HG03571 (cell line): ENCODE measurements around the gene ILF2.

ENCODE experiments used
- ATAC-seq: cut with Tn5 transposase; IDR thresholded peaks from one replicate; pipeline ENCODE4 v1.9.1; 2021; ENCODE audit not compliant: unreplicated experiment

Gene ILF2

DNA sequence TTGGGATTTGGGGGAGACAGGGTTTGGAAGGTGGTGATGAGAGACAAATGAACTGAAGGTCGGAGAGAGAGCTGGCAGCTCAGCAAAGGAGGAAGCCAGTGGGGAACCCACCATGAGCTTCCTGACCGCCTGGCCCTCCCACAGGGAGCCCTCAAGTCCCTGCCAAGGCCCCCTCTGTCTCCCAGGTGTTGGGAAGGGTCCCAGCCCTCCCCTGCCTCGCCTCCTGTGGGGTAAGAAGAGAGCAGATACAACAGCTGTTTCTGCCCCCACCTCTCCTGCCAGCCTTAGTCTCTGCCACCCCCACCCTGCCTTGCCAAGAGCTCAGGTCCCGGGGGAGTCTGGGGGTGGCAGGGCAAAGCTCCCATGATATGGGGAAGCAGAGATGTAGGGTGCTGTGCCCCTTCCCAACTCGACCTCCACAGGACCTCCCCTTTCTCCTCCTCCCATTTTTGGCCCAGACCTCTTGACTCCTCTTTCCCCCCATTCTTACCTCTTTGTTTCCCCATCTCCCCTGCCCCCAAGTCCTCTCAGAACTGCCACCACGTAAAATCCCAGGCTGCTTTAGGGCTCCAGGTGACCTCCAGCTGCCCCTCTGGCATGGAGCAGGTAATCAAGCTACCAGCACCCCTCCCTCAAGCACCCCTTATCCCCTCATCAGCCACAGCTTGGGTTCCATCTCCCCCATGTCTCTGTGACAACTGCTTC lies 42.0 kb downstream of the ILF2 start:
- no peak for ATAC-seq

DNA sequence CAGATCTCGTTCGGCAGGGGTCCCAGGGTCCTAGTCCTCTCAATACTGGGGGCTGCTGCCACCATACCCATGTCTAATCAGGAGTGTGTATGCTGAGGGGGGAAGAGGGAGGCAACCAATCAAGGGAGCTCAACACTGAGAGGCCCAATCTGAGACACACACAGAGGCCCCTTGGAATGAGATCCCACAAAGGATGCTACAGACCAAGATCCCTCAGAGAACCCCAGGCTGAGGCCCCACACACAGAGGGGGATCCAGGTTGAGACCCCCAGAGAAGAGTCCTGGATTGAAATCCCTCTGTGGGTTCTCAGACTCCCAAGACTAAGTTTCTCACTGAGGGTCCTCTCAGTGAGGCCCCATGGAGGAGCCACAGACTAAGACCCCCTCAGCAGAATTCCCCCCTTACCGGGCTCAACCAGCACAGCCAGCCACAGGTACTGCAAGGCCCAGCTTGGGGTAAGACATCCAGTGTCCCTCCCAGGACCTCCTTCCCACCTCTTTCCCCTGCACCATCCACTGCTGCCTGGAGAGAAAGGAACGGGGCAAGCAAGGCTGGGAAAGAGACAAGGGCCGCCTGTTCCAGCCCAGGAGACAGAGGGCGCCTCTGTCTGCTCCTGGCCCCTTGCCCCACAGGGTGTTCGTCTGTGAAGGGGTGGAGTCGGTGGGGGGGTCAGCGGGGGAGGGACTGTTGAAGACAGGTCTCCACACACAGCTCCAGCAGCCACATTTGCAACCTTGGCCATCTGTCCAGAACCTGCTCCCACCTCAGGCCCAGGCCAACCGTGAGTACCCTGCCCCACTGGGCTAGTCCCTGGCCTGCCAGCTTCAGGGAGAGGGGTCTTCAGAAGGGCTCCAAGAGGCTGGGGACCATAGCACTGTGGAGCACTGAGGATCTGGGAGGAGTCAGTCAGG lies 42.8 kb downstream of the ILF2 start, which contains the start of gene S100A1:
Gene S100A1 (plus strand): TSS at position 720 of the 912 bp plus-strand sequence. CDS start 2,088 bp downstream, outside the sequence.
- no peak for ATAC-seq

DNA sequence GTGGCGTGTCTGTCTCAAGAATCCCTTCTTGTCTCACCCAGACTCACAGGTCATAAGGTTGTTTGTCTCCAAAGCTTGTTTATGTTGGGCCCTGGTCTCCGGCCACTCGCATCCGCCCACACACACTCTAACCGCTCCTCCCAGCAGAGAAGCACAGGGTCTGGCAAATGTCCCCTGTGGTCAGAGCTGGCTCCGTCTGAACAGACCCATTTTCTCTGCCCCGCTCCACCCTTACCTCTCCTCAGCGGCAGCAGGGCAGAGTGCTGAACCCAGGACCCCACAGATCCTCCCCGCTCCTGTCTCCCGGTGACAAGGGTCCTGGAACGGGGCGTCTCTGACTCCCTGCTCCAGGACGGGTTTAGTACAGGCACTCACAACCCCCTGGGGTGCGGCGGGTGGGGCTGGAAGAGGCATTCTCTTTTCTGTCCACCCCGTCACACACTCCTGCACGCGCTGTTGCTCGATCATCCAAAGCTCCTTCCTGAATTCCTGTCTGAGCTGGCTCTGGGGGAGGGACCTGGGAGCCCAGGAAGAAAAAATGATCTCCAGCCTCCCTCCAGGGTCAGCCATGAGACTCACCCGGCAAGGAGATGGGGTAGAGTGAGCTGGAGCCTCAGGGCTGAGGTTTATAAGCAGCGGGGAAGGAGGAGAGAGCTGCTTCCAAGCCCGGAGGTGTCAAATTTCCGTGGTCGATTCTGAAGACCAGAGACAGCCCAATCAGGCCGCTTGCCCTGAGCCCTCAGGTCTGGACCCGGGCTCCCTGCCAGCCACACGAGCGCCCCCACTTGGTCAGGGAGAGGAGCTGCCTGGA lies 43.7 kb downstream of the ILF2 start, which contains the start of gene S100A13:
Gene S100A13 (minus strand): TSS at position 602 of the 811 bp plus-strand sequence. CDS start 1,033 bp downstream, outside the sequence.
- no peak for ATAC-seq

DNA sequence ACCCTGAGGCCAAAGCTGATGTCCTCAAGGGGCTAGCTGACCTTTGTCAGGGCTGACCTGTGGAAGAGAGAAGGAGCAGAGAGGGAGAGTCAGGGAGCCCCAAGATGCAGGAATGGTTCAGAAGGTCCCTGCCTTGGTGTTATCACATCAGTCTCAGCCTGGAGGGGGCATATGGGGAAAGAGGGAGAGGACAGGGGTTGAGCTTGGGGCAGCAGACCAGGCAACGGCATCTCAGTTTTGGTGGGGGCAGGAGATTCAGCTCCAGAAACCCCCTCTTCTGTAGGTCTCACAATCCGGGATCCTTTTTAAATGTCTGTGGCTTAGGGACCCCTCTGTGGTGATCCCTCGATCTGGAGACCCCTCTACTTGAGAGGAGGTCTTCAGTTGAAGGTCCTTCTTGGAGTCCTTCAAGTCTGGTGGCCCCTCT lies 44.3 kb downstream of the ILF2 start:
- no peak for ATAC-seq

DNA sequence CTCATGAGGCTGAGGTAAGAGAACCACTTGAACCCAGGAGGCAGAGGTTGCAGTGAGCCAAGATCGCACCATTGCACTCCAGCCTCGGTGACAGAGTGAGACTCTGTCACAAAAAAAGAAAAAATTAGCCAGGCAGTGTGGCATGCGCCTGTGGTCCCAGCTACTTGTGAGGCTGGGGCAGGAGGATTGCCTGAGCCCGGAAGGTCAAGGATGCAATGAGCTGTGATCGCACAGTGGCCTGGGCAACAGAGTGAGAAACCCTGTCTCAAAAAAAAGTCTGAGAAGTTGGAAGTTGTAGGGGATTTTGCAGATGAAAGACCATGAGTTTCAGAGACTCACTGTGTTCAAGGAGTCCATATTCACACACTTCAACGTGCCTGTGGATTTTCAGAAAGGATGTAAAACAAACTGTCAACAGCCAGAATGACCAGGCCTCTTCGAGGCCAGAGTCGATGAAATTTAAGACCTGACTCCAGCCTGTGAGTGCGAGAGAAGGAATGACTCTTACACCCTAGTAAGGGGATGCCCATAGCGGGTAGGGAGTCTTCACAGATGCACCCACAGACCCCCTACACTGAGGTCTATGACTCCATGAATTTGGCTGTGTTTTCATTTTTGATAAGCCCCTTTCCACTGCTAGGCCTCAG lies 45.7 kb downstream of the ILF2 start:
- no peak for ATAC-seq

DNA sequence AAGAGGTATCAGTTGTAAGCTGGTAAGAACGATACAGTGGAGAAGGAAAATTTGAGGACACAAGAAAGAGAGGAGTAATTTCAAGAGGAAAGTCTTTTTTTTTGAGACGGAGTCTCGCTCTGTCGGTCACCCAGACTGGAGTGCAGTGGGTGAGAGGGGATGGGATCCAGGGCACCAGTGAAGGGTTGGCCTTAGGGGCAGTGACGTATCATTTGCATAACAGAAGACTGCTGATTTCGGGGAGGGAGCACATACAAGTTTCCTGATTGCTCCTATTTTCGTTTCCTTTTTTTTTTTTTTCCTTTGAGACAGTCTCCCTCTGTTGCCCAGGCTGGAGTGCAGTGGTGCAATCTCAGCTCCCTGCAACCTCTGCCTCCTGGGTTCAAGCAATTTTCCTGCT lies 47.7 kb downstream of the ILF2 start:
- no peak for ATAC-seq

DNA sequence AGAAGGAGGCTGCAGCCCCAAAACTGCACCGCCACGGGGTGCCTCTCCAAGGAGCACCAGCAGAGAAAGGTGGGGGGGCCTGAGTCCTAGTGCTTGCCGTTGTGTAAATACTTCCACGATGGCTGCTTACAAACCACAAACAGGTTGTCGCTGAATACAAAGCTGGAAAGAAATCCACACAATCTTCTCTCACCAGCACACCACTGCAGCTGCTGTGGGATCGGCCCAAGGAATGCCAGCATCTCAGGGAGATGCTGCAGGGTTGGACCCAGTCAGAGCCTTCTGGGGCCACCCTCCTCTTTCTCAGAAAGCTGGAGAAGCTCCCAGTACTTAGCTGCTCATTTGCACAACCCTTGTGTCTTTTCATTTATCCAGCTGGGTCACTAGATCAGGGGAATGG lies 51.6 kb downstream of the ILF2 start:
- ATAC-seq, result no peak

DNA sequence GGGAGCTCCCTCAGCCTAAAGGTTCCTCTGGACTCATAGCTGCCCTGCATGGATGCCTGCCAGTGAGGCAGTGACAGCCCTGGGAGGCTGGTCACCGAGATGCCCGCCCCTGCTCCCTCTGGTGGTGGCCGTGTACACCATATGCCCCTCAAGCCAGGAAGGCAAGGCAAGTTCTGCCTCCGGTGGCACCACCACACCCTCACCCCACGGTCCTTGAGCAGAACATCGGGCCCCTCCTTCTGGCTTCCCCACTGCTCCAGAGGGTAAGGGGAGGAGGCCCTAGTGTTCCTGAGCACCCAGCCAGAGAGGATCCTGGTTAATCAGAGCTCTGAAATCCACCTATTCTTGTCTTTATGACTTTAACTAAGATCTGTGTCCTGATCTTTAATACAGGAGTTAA lies 53.1 kb downstream of the ILF2 start:
- ATAC-seq, result no peak

DNA sequence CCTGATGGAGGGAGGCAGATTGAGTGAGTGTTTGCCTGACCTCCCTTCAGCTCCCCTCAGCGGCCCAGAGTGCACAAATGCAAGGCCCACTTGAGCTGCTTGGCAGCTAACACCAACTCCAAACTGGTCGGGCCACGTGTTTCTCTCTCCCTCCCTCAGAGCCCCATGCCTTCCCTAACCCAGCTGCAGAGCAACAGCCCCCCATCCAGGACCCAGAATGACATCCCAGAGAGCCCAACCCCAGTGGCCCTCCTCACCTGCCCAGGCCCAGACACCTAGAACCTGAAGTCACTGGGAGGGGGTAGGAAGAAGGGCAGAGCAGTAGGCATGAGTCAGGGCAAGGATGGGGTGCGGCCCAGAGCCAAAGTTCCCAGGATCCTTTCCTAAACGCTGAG lies 53.9 kb downstream of the ILF2 start:
- no peak for ATAC-seq

DNA sequence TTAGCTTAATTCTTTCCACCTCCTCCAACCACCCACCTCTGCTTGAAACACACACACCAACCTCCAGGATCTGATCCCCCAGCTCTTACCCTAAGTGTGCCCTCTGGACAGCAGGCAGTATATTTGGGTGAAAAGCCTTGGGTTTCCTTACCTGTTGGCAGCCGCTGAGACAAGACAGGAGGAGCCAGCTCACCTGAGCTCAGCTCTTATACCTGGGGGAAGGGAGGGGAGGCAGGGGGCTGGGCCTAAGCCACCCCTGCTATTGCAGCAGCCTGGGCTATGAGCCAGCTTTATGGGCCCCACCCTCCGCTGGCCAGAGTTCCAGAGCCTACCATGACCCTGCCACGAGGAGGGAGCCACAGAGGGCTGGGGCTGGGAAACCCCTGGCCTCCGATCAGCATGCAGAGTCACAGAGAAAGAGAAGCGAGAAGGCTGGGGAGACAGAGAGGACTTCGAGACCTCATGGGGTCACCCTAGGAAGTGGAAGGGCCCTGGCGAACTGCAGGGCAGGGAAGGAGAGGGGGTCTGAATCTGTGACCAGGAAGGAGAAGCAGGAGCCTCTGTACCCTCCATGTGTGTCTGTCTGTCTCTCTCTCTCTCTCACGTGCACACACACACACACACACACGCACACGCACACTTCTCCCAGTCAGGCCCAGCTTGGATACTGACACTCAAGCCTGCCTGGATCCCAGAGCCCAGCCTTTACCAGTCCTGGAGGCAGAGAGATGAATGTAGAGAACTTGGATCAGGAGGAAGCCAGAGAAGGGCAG lies 54.5 kb downstream of the ILF2 start, which contains the start of gene S100A14:
Gene S100A14 (minus strand): TSS at position 182 of the 773 bp plus-strand sequence. CDS start 467 bp downstream, outside the sequence.
- ATAC-seq, result no peak

DNA sequence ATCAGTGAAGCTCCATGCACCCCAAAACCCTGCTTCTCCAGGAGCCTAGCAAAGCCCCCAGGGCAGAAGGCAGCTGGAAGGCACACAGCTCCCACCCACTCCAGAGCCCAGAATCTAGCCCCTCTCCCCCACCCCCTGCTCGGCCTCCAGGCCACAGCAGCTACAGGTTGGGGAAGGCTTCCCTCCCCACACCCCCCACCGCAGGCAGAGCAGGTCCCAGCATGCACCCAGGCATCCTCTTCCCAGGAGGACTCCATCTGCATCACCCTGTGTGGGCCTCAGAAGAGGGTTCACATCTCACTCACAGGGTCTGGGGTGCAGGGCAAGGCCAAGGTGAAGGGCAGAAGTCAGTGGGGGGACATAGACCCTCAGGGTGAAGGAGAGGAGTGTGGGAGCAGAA lies 55.4 kb downstream of the ILF2 start:
- no peak for ATAC-seq

DNA sequence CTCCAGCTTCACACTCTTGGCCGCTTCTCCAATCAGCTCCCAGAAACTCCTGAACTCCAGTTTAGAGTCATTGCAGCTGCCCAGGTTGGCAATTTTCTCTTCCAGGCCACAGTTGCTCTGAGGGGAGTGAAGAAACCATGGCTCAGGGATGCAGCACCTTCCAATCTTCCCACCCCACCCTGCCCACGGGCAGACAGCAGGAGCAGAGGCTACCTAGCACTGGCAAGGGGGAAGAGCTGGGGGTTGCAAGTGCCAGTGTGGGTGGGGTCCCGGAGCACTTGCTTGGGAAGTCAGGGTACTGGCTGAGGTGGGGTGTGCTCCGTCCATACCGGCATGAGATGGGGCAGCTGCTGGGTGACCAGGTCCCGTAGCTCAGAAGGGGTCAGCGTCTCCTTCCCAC lies 55.9 kb downstream of the ILF2 start:
- ATAC-seq, result no peak

DNA sequence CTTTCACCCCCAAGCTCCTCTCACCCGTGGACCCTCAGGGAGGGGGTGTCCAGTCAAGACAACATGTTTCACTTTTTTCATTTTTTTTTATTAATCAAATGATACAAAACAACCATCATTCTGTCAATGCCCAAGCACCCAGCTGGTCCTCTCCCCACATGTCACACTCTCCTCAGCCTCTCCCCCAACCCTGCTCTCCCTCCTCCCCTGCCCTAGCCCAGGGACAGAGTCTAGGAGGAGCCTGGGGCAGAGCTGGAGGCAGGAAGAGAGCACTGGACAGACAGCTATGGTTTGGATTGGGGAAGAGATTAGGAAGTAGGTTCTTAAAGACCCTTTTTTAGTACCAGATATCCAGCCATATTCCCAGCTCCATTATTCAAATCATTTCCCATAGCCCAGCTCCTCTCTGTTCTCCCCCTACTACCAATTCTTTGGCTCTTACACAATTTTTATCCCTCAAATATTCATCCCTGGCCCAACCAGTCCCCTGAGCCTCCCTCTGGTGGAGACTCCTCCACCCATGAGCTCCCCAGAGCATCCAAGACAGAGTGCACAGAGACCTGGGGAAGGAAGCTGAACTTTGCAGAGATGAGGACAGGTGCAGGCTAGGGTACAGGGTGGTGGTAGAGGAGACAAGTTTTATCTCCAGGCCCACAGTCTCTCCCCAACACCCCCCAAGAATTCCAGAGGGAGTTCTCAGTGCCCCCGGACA lies 56.4 kb downstream of the ILF2 start:
- ATAC-seq, result no peak

DNA sequence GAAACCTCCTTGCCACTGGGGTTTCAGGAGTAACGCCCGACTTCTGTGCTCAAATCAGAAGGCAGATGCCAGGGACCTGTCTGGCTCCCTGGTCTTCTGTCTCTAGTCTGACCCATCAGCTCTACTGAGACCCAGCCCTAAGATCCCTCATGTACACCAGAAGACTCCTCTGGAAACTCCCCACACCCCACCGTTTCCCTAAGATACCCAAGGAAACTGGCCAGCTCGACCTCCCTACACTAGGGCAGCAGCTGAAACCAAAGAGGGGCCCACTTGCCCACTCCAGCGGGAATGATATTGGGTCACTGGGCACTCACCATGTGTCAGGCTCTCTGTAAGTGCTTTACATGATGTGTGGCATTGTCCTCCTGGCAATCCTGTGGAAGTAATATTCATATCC lies 57.4 kb downstream of the ILF2 start:
- no peak for ATAC-seq

DNA sequence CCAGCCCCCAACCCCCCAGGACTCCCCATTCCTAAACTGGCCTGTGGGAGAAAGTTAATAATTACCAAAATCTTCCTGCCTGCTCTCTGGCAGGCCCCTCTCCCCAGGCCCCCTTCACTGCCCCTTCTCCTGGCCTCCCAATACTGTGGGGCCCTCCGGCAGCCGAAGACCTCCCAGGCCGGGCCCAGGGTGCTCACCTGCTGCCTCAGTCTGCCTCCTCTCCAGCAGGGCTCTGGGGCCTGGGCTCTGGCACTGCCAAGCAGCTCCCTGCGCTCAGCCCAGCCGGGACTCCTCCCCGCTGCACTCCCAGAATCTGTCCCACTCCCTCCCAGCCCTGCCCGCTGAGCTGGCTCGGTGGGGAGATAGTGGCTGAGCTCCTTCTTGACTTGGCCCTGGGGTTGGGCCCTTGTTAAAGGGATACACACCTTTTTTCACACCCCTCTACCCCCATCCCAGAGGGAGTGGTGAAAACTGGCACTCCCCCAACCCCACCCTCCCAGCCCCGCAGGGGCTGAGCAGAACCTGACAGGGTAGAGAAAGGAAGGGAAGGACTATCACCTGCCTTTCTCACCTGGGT lies 58.0 kb downstream of the ILF2 start, which contains the start of gene S100A16:
Gene S100A16 (minus strand): TSS at position 383 of the 577 bp plus-strand sequence. CDS start 4,986 bp downstream, outside the sequence.
- ATAC-seq, result no peak

DNA sequence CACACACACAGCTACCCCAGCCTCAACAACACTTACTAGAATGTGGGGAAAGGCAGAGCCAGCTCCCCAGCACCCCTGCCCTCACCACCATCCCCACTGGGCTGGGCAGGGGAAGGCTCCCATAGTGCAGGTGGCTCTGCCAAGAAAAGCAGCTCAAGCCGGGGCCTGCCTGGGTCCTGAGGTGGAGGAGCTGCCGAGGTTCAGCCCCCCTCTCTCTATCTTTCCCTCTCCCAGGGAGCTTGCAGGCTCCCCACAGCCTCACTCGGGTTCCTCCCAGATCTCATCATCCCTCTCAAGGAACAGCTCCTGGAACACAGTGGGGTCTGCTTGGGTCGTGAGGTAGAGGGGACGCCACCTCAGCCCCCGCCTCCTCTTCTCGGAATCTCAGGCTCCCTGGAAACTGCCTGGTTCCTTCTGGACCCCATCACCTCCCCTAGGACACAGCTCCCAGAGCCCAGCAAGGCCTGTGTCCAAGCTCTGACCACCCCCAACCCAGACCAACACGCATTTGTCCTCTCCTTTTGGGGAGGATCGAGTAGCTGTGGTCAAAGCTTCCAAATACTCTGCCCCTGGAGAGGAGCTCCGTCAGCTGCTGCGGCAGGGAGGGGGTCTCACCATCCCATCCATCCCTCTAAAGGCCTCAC lies 58.6 kb downstream of the ILF2 start:
- no peak for ATAC-seq
